CD4-positive, alpha-beta T cell treated with Interleukin-10 for 1 hour (primary cell): Measurements from ENCODE around the gene METRN.

ENCODE experiments used
- DNase-seq: peaks from one replicate; pipeline ENCODE4 v3.0.0-alpha.2; 2020

Gene METRN

GRCh38 chr16:711084-711483 lies 3.8 kb upstream of the METRN start:
- no peak for DNase-seq

- peak; percentile 81 for DNase-seq
Observed at GRCh38 chr16:711548-712320, 3.2 kb upstream of the METRN start.

- DNase-seq = peak; percentile 60
Observed at GRCh38 chr16:712740-713250, 2.1 kb upstream of the METRN start.

- no peak for DNase-seq
Observed at GRCh38 chr16:714079-714478, 839 bp upstream of the METRN start.

- DNase-seq = no peak
Observed at GRCh38 chr16:715477-716199, 720 bp downstream of the METRN start.

GRCh38 chr16:716200-716568 lies 1.3 kb downstream of the METRN start:
- no peak for DNase-seq

- no peak for DNase-seq
Observed at GRCh38 chr16:716768-717325, 1.9 kb downstream of the METRN start.

GRCh38 chr16:717450-718245 lies 2.7 kb downstream of the METRN start:
- DNase-seq = no peak

GRCh38 chr16:718389-718788 lies 3.5 kb downstream of the METRN start:
- DNase-seq = no peak

- no peak for DNase-seq
Observed at GRCh38 chr16:718922-719321, 4.0 kb downstream of the METRN start.

GRCh38 chr16:719815-720446 lies 5.0 kb downstream of the METRN start:
- no peak for DNase-seq

- DNase-seq = no peak
Observed at GRCh38 chr16:720447-720989, 5.6 kb downstream of the METRN start.

- DNase-seq = peak; percentile 82
Observed at GRCh38 chr16:720990-721764, 6.3 kb downstream of the METRN start, which contains the start of gene ANTKMT. ANTKMT (plus strand) TSS chr16:721146; CDS start chr16:721275, 129 bp downstream.

GRCh38 chr16:721765-722540 lies 7.0 kb downstream of the METRN start:
- DNase-seq = no peak

GRCh38 chr16:722835-723633 lies 8.1 kb downstream of the METRN start:
- no peak for DNase-seq

- DNase-seq = no peak
Observed at GRCh38 chr16:723695-724094, 8.8 kb downstream of the METRN start.

- no peak for DNase-seq
Observed at GRCh38 chr16:724188-725040, 9.5 kb downstream of the METRN start.

GRCh38 chr16:725041-725376 lies 10.1 kb downstream of the METRN start:
- no peak for DNase-seq
